Mammary epithelial cell (primary cell): ENCODE measurements around the gene NELFE.

Experiments
- EZH2 ChIP-seq: IDR thresholded peaks from 2 replicates; pipeline ENCODE4 v1.6.1; 2012; ENCODE audit warnings: low read length, inconsistent platforms, borderline replicate concordance
- TF ChIP-seq, protein P1 (sequence below), 2 donors: IDR thresholded peaks in 1 of 2; conservative IDR thresholded peaks in 1 of 2; 2 replicates each; pipeline ENCODE4 v1.5.1; 2011 to 2012; ENCODE audit warnings: inconsistent platforms in 2 of 2, low read length in 2 of 2, mild to moderate bottlenecking in 2 of 2, control low read depth in 1 of 2, low read depth in 1 of 2; ENCODE audit not compliant: insufficient read depth in 1 of 2; ENCODE audit errors: extremely low read depth in 1 of 2

DNA sequence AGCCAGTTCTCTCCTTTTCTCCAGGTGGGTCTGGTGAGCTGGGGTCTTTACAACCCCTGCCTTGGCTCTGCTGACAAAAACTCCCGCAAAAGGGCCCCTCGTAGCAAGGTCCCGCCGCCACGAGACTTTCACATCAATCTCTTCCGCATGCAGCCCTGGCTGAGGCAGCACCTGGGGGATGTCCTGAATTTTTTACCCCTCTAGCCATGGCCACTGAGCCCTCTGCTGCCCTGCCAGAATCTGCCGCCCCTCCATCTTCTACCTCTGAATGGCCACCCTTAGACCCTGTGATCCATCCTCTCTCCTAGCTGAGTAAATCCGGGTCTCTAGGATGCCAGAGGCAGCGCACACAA lies 13.6 kb downstream of the NELFE start:
- TF ChIP-seq, protein P1, sequence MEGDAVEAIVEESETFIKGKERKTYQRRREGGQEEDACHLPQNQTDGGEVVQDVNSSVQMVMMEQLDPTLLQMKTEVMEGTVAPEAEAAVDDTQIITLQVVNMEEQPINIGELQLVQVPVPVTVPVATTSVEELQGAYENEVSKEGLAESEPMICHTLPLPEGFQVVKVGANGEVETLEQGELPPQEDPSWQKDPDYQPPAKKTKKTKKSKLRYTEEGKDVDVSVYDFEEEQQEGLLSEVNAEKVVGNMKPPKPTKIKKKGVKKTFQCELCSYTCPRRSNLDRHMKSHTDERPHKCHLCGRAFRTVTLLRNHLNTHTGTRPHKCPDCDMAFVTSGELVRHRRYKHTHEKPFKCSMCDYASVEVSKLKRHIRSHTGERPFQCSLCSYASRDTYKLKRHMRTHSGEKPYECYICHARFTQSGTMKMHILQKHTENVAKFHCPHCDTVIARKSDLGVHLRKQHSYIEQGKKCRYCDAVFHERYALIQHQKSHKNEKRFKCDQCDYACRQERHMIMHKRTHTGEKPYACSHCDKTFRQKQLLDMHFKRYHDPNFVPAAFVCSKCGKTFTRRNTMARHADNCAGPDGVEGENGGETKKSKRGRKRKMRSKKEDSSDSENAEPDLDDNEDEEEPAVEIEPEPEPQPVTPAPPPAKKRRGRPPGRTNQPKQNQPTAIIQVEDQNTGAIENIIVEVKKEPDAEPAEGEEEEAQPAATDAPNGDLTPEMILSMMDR (conservative IDR thresholded peaks at IDR 0.05 in 1 of 2, IDR thresholded peaks at IDR 0.05 in 1 of 2; ENCODE audit: extremely low read depth in 1 of 2, insufficient read depth in 1 of 2, low read depth in 1 of 2, low read length in 2 of 2), result no peak
- TF ChIP-seq EZH2, result no peak
